WTC11 (cell line): Measurements from ENCODE around the gene RGL2. TPM values are rescaled to one million over a fixed set of nuclear protein-coding genes. Genes with fewer than 3 reads are reported as not detected.

Experiments used
- ATAC-seq: fragments of 200-7000 bp; cut with Tn5 transposase; 2 replicates; pipeline ENCODE4 v1.10.0; 2021; ENCODE audit warnings: mild to moderate bottlenecking, moderate library complexity
- CTCF ChIA-PET: fragments of 300-600 bp; sonication (Branson Sonifier 250); formaldehyde crosslinking; loops from one replicate; lab custom pipeline; 2021; ENCODE audit warnings: antibody characterized with exemption; lab: Charles Lee
- POLR2A ChIA-PET: fragments of 350-600 bp; sonication (Branson Sonifier 250); formaldehyde crosslinking; loops from one replicate; lab custom pipeline; 2021; ENCODE audit warnings: antibody characterized with exemption; lab: Charles Lee
- DNase-seq: peaks from one replicate; pipeline ENCODE4 v3.0.0; 2021; ENCODE audit warnings: low spot score
- H3K27ac Mint-ChIP-seq: 2 replicates; pipeline ENCODE4 v1.8.0; 2021; ENCODE audit warnings: mixed read lengths
- H3K27me3 Mint-ChIP-seq: 2 replicates; pipeline ENCODE4 v1.8.0; 2021; ENCODE audit warnings: low read depth, mild to moderate bottlenecking, moderate library complexity, mixed read lengths
- H3K36me3 Mint-ChIP-seq: 2 replicates; pipeline ENCODE4 v1.8.0; 2021; ENCODE audit warnings: mixed read lengths
- H3K4me1 Mint-ChIP-seq: 2 replicates; pipeline ENCODE4 v1.8.0; 2022; ENCODE audit warnings: mixed read lengths
- H3K4me3 Mint-ChIP-seq: 2 replicates; pipeline ENCODE4 v1.8.0; 2021; ENCODE audit warnings: mild to moderate bottlenecking, moderate library complexity, mixed read lengths
- H3K9me3 Mint-ChIP-seq: 2 replicates; pipeline ENCODE4 v1.8.0; 2021; ENCODE audit warnings: mixed read lengths
- CREM ChIP-seq: sonication (generic); formaldehyde crosslinking; IDR thresholded peaks from 2 replicates; pipeline ENCODE4 v1.8.1; 2022; ENCODE audit warnings: mild to moderate bottlenecking, missing genetic modification reagents, moderate library complexity
- EMX1 ChIP-seq: fragments of 250-450 bp; sonication (Bioruptor Pico); IDR thresholded peaks from 2 replicates; pipeline ENCODE4 v1.8.0; 2021; ENCODE audit warnings: mild to moderate bottlenecking
- GABPB1 ChIP-seq: sonication (generic); formaldehyde crosslinking; IDR thresholded peaks from 2 replicates; pipeline ENCODE4 v1.8.1; 2023; ENCODE audit warnings: mild to moderate bottlenecking, missing genetic modification reagents
- HMGA2 ChIP-seq: fragments of 250-450 bp; sonication (Bioruptor Pico); IDR thresholded peaks from 2 replicates; pipeline ENCODE4 v1.4.0; 2021; ENCODE audit warnings: mild to moderate bottlenecking, moderate library complexity
- JUN ChIP-seq: sonication (generic); formaldehyde crosslinking; IDR thresholded peaks from 2 replicates; pipeline ENCODE4 v1.8.0; 2023; ENCODE audit warnings: mild to moderate bottlenecking, missing genetic modification reagents
- KAT7 ChIP-seq: sonication (generic); formaldehyde crosslinking; IDR thresholded peaks from 2 replicates; pipeline ENCODE4 v1.8.1; 2023; ENCODE audit warnings: missing genetic modification reagents, mild to moderate bottlenecking, borderline replicate concordance
- OVOL2 ChIP-seq: fragments of 250-450 bp; sonication (Bioruptor Pico); IDR thresholded peaks from 2 replicates; pipeline ENCODE4 v1.9.0; 2021; ENCODE audit warnings: mild to moderate bottlenecking, borderline replicate concordance
- PRRX2 ChIP-seq: fragments of 250-450 bp; sonication (Bioruptor Pico); IDR thresholded peaks from 2 replicates; pipeline ENCODE4 v1.8.0; 2021; ENCODE audit warnings: mild to moderate bottlenecking
- SMAD3 ChIP-seq: sonication (generic); formaldehyde crosslinking; IDR thresholded peaks from 2 replicates; pipeline ENCODE4 v1.8.0; 2022; ENCODE audit warnings: missing genetic modification reagents, mild to moderate bottlenecking, borderline replicate concordance
- SP1 ChIP-seq: sonication (generic); formaldehyde crosslinking; conservative IDR thresholded peaks from 2 replicates; pipeline ENCODE4 v1.8.1; 2022; ENCODE audit warnings: missing genetic modification reagents
- TEAD4 ChIP-seq: sonication (generic); formaldehyde crosslinking; IDR thresholded peaks from 2 replicates; pipeline ENCODE4 v1.8.0; 2022; ENCODE audit warnings: mild to moderate bottlenecking, missing genetic modification reagents
- TP53 ChIP-seq: sonication (generic); formaldehyde crosslinking; IDR thresholded peaks from 2 replicates; pipeline ENCODE4 v1.8.1; 2023; ENCODE audit warnings: mild to moderate bottlenecking, missing genetic modification reagents
- ZBTB21 ChIP-seq: sonication (generic); formaldehyde crosslinking; IDR thresholded peaks from 2 replicates; pipeline ENCODE4 v1.8.1; 2023; ENCODE audit warnings: mild to moderate bottlenecking, missing genetic modification reagents, borderline replicate concordance
- ZNF121 ChIP-seq: sonication (generic); formaldehyde crosslinking; IDR thresholded peaks from 2 replicates; pipeline ENCODE4 v1.8.0; 2023; ENCODE audit warnings: missing genetic modification reagents
- total RNA-seq: library from RNA; stranded (reverse); gene quantifications from 3 replicates; pipeline ENCODE4 v1.2.3, GENCODE V29; 2021
- TF ChIP-seq, protein P1 (sequence below): sonication (generic); formaldehyde crosslinking; conservative IDR thresholded peaks from 2 replicates; pipeline ENCODE4 v1.8.1; 2023; ENCODE audit warnings: mild to moderate bottlenecking, low read depth, missing genetic modification reagents, moderate library complexity
- TF ChIP-seq, protein P2 (sequence below): sonication (generic); formaldehyde crosslinking; IDR thresholded peaks from 2 replicates; pipeline ENCODE4 v1.8.1; 2023; ENCODE audit warnings: mild to moderate bottlenecking, moderate library complexity, missing genetic modification reagents
- TF ChIP-seq, protein P3 (sequence below): sonication (generic); formaldehyde crosslinking; IDR thresholded peaks from 2 replicates; pipeline ENCODE4 v1.8.0; 2022; ENCODE audit warnings: mild to moderate bottlenecking, missing genetic modification reagents
- TF ChIP-seq, protein P4 (sequence below): sonication (generic); formaldehyde crosslinking; IDR thresholded peaks from 2 replicates; pipeline ENCODE4 v1.8.0; 2023; ENCODE audit warnings: missing genetic modification reagents
- TF ChIP-seq, protein P5 (sequence below): sonication (generic); formaldehyde crosslinking; IDR thresholded peaks from 2 replicates; pipeline ENCODE4 v1.8.0; 2023; ENCODE audit warnings: missing genetic modification reagents, mild to moderate bottlenecking, borderline replicate concordance
- TF ChIP-seq, protein P6 (sequence below): sonication (generic); formaldehyde crosslinking; IDR thresholded peaks from 2 replicates; pipeline ENCODE4 v1.8.0; 2022; ENCODE audit warnings: mild to moderate bottlenecking, missing genetic modification reagents
- TF ChIP-seq, protein P7 (sequence below): sonication (generic); formaldehyde crosslinking; IDR thresholded peaks from 2 replicates; pipeline ENCODE4 v1.8.1; 2023; ENCODE audit warnings: mild to moderate bottlenecking, missing genetic modification reagents

The RGL2 gene
- total RNA-seq, 1 experiment from 2014 or later: 77.1 TPM

DNA sequence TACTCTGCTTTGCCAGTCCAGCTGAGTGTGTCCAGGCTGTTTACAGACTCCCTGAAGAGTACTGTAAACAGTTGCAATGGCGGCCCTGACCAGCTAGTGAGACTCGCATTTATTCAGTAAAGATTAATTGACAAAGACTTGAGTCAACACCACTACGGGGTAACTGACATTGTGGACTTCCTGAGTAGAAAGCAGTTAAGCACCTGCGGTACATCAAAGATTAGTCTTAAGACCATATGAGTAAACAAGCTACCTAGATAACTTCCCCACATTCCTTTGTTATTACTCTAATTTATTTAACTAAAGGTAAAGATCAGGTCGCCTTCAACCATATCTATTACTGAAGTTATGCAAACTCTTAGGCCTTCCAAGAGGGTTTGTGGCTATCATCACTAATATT is 39.7 kb downstream of the RGL2 start (continued):
- TF ChIP-seq, protein P1, sequence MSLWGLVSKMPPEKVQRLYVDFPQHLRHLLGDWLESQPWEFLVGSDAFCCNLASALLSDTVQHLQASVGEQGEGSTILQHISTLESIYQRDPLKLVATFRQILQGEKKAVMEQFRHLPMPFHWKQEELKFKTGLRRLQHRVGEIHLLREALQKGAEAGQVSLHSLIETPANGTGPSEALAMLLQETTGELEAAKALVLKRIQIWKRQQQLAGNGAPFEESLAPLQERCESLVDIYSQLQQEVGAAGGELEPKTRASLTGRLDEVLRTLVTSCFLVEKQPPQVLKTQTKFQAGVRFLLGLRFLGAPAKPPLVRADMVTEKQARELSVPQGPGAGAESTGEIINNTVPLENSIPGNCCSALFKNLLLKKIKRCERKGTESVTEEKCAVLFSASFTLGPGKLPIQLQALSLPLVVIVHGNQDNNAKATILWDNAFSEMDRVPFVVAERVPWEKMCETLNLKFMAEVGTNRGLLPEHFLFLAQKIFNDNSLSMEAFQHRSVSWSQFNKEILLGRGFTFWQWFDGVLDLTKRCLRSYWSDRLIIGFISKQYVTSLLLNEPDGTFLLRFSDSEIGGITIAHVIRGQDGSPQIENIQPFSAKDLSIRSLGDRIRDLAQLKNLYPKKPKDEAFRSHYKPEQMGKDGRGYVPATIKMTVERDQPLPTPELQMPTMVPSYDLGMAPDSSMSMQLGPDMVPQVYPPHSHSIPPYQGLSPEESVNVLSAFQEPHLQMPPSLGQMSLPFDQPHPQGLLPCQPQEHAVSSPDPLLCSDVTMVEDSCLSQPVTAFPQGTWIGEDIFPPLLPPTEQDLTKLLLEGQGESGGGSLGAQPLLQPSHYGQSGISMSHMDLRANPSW: no peak
- TF ChIP-seq, protein P2, sequence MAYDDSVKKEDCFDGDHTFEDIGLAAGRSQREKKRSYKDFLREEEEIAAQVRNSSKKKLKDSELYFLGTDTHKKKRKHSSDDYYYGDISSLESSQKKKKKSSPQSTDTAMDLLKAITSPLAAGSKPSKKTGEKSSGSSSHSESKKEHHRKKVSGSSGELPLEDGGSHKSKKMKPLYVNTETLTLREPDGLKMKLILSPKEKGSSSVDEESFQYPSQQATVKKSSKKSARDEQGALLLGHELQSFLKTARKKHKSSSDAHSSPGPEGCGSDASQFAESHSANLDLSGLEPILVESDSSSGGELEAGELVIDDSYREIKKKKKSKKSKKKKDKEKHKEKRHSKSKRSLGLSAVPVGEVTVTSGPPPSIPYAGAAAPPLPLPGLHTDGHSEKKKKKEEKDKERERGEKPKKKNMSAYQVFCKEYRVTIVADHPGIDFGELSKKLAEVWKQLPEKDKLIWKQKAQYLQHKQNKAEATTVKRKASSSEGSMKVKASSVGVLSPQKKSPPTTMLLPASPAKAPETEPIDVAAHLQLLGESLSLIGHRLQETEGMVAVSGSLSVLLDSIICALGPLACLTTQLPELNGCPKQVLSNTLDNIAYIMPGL: no peak
- no peak for TF ChIP-seq ZBTB21 (CRISPR knock-in tag)

DNA sequence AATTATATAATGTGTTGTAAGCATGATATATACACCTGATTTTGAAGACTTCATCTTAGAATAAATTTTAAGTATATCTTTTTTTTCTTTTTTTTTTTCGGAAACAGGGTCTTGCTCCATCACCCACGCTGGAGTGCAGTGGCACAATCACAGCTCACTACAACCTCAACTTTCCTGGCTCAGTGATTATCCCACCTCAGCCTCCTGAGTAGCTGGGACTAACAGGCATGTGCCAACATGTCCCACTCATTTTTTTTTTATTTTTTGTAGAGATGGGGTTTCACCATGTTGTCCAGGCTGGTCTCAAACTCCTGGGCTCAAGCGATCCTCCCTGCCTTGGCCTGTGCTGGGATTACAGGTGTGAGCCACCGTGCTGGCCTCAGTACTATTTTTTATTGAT is 44.2 kb downstream of the RGL2 start:
- Mint-ChIP-seq H3K9me3 (no peaks in the 10 kb centered on the region), H3K4me3 (no peak overlapping the region), H3K36me3 (peaks cover 37% of the 10 kb centered on the region), H3K27ac (no peak overlapping the region), H3K27me3 (no peaks in the 10 kb centered on the region), H3K4me1 (peaks cover 8% of the 10 kb centered on the region)
- CTCF ChIA-PET: interaction anchor here (0.7 to 0.9 kb wide), 4 partner anchors 13 to 206 kb away, joined by 3 to 5 read pairs (median 4); partner anchors contain the start of gene WDR46
- DNase-seq: no peak
- TF ChIP-seq TP53 (CRISPR knock-in tag) (no peak), SMAD3 (CRISPR knock-in tag) (no peak), JUN (CRISPR knock-in tag) (no peak), GABPB1 (CRISPR knock-in tag) (no peak), PRRX2 (CRISPR knock-in tag) (no peak), SP1 (CRISPR knock-in tag) (no peak), ZNF121 (no peak), EMX1 (CRISPR knock-in tag) (no peak)
- POLR2A ChIA-PET: interaction anchor here (0.7 kb wide), 1 partner anchor 129 kb away, joined by 4 read pairs; no protein-coding TSS in a partner anchor
- no peak for ATAC-seq

DNA sequence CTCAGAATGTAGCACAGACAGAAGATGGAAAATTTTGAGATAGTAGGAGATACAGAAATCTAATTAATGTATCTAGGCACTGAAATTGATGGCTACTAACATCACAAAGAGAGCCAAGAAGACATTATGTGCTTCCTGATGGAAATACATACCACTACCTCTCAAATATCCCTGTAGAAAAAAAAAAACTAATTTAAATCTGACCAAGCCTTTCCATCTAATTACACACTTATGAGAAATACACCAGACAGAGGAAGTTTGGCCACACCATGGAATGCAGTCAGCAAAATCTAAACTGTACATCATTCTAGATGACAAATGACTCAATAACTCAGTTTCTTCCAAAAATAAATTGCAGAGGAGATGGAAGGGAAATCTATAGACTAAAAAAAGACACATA is 46.0 kb downstream of the RGL2 start:
- Mint-ChIP-seq H3K36me3 (peaks cover 26% of the 10 kb centered on the region), H3K9me3 (no peaks in the 10 kb centered on the region), H3K4me3 (no peak overlapping the region), H3K27ac (no peak overlapping the region), H3K4me1 (peaks cover 18% of the 10 kb centered on the region), H3K27me3 (peaks cover 12% of the 10 kb centered on the region)
- DNase-seq: no peak
- ATAC-seq: no peak
- CTCF ChIA-PET: no interaction called here
- POLR2A ChIA-PET: no interaction called here
- TF ChIP-seq, protein P3, sequence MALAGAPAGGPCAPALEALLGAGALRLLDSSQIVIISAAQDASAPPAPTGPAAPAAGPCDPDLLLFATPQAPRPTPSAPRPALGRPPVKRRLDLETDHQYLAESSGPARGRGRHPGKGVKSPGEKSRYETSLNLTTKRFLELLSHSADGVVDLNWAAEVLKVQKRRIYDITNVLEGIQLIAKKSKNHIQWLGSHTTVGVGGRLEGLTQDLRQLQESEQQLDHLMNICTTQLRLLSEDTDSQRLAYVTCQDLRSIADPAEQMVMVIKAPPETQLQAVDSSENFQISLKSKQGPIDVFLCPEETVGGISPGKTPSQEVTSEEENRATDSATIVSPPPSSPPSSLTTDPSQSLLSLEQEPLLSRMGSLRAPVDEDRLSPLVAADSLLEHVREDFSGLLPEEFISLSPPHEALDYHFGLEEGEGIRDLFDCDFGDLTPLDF (CRISPR knock-in tag): no peak
- TF ChIP-seq, protein P4, sequence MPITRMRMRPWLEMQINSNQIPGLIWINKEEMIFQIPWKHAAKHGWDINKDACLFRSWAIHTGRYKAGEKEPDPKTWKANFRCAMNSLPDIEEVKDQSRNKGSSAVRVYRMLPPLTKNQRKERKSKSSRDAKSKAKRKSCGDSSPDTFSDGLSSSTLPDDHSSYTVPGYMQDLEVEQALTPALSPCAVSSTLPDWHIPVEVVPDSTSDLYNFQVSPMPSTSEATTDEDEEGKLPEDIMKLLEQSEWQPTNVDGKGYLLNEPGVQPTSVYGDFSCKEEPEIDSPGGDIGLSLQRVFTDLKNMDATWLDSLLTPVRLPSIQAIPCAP (CRISPR knock-in tag): no peak
- TF ChIP-seq TEAD4 (CRISPR knock-in tag) (no peak), OVOL2 (CRISPR knock-in tag) (no peak), KAT7 (CRISPR knock-in tag) (no peak), CREM (CRISPR knock-in tag) (no peak), HMGA2 (no peak)
- TF ChIP-seq, protein P5, sequence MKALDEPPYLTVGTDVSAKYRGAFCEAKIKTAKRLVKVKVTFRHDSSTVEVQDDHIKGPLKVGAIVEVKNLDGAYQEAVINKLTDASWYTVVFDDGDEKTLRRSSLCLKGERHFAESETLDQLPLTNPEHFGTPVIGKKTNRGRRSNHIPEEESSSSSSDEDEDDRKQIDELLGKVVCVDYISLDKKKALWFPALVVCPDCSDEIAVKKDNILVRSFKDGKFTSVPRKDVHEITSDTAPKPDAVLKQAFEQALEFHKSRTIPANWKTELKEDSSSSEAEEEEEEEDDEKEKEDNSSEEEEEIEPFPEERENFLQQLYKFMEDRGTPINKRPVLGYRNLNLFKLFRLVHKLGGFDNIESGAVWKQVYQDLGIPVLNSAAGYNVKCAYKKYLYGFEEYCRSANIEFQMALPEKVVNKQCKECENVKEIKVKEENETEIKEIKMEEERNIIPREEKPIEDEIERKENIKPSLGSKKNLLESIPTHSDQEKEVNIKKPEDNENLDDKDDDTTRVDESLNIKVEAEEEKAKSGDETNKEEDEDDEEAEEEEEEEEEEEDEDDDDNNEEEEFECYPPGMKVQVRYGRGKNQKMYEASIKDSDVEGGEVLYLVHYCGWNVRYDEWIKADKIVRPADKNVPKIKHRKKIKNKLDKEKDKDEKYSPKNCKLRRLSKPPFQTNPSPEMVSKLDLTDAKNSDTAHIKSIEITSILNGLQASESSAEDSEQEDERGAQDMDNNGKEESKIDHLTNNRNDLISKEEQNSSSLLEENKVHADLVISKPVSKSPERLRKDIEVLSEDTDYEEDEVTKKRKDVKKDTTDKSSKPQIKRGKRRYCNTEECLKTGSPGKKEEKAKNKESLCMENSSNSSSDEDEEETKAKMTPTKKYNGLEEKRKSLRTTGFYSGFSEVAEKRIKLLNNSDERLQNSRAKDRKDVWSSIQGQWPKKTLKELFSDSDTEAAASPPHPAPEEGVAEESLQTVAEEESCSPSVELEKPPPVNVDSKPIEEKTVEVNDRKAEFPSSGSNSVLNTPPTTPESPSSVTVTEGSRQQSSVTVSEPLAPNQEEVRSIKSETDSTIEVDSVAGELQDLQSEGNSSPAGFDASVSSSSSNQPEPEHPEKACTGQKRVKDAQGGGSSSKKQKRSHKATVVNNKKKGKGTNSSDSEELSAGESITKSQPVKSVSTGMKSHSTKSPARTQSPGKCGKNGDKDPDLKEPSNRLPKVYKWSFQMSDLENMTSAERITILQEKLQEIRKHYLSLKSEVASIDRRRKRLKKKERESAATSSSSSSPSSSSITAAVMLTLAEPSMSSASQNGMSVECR (CRISPR knock-in tag): no peak
- TF ChIP-seq, protein P6, sequence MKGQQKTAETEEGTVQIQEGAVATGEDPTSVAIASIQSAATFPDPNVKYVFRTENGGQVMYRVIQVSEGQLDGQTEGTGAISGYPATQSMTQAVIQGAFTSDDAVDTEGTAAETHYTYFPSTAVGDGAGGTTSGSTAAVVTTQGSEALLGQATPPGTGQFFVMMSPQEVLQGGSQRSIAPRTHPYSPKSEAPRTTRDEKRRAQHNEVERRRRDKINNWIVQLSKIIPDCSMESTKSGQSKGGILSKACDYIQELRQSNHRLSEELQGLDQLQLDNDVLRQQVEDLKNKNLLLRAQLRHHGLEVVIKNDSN (CRISPR knock-in tag): no peak
- TF ChIP-seq, protein P7, sequence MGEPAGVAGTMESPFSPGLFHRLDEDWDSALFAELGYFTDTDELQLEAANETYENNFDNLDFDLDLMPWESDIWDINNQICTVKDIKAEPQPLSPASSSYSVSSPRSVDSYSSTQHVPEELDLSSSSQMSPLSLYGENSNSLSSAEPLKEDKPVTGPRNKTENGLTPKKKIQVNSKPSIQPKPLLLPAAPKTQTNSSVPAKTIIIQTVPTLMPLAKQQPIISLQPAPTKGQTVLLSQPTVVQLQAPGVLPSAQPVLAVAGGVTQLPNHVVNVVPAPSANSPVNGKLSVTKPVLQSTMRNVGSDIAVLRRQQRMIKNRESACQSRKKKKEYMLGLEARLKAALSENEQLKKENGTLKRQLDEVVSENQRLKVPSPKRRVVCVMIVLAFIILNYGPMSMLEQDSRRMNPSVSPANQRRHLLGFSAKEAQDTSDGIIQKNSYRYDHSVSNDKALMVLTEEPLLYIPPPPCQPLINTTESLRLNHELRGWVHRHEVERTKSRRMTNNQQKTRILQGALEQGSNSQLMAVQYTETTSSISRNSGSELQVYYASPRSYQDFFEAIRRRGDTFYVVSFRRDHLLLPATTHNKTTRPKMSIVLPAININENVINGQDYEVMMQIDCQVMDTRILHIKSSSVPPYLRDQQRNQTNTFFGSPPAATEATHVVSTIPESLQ (CRISPR knock-in tag): no peak
